Vagina (tissue), 2 donors: ENCODE results near the gene GATM. TPM values are rescaled to one million over a fixed set of nuclear protein-coding genes. Genes with fewer than 3 reads are reported as not detected.

ENCODE experiments used
- DNase-seq, 2 donors: peaks; one replicate each; pipeline ENCODE4 v3.0.0-alpha.2; 2017; ENCODE audit errors: extremely low spot score in 2 of 2
- H3K27ac ChIP-seq: fragments of 200-600 bp; sonication (generic); one replicate; pipeline ENCODE4 v1.5.1; 2019
- H3K27me3 ChIP-seq: fragments of 200-600 bp; sonication (generic); one replicate; pipeline ENCODE4 v1.5.1; 2019
- H3K36me3 ChIP-seq, 2 donors: fragments of 200-600 bp; sonication (generic); one replicate each; pipeline ENCODE4 v1.5.1; 2017 to 2019
- H3K4me1 ChIP-seq: fragments of 200-600 bp; sonication (generic); one replicate; pipeline ENCODE4 v1.5.1; 2019
- H3K4me3 ChIP-seq, 2 donors: fragments of 200-600 bp; sonication (generic); 1 replicate in 1 of 2; 2 replicates in 1 of 2; pipeline ENCODE4 v1.5.1; 2016 to 2019
- H3K9me3 ChIP-seq: fragments of 200-600 bp; sonication (generic); one replicate; pipeline ENCODE4 v1.5.1; 2019
- POLR2A ChIP-seq, 2 donors: fragments of 450-650 bp; IDR thresholded peaks; one replicate each; pipeline ENCODE4 v1.6.1; 2017; ENCODE audit warnings: antibody characterized with exemption in 2 of 2, mild to moderate bottlenecking in 2 of 2, moderate library complexity in 2 of 2
- POLR2AphosphoS5 ChIP-seq, 2 donors: sonication (generic); formaldehyde crosslinking; IDR thresholded peaks; one replicate each; pipeline ENCODE4 v1.9.0; 2017; ENCODE audit warnings: antibody characterized with exemption in 2 of 2, mild to moderate bottlenecking in 2 of 2, low read depth in 1 of 2; ENCODE audit not compliant: insufficient read depth in 1 of 2
- intact Hi-C: fragments of 100-400 bp; cut with DNase I; formaldehyde crosslinking; loops from one replicate; pipeline ENCODE4 v1.15.1; 2023
- total RNA-seq: library from RNA; depleted of rRNA; stranded (reverse); fragments of >200 nt; gene quantifications from one replicate; pipeline ENCODE4 v1.2.3, GENCODE V29; 2016
- TF ChIP-seq, protein P1 (sequence below), 3 experiments: fragments of 450-650 bp in 2 of 3; fragments of 200-600 bp in 1 of 3; sonication (generic) in 1 of 3; IDR thresholded peaks; one replicate each; pipeline ENCODE4 v1.5.1; 2017 to 2019; ENCODE audit warnings: antibody characterized with exemption in 3 of 3, mild to moderate bottlenecking in 2 of 3, moderate library complexity in 2 of 3

The GATM gene
- total RNA-seq, 1 donor from 2014 or later, result 50.1 TPM

- Histone ChIP-seq H3K27ac (no peak overlapping the region), H3K27me3 (no peaks in the 10 kb centered on the region), H3K4me3 (no peak overlapping the region), H3K4me1 (peaks cover 6% of the 10 kb centered on the region), H3K36me3 (peaks cover 0 to 73% of the 10 kb centered on the region in 2 donors), H3K9me3 (no peaks in the 10 kb centered on the region)
- TF ChIP-seq, protein P1, sequence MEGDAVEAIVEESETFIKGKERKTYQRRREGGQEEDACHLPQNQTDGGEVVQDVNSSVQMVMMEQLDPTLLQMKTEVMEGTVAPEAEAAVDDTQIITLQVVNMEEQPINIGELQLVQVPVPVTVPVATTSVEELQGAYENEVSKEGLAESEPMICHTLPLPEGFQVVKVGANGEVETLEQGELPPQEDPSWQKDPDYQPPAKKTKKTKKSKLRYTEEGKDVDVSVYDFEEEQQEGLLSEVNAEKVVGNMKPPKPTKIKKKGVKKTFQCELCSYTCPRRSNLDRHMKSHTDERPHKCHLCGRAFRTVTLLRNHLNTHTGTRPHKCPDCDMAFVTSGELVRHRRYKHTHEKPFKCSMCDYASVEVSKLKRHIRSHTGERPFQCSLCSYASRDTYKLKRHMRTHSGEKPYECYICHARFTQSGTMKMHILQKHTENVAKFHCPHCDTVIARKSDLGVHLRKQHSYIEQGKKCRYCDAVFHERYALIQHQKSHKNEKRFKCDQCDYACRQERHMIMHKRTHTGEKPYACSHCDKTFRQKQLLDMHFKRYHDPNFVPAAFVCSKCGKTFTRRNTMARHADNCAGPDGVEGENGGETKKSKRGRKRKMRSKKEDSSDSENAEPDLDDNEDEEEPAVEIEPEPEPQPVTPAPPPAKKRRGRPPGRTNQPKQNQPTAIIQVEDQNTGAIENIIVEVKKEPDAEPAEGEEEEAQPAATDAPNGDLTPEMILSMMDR (IDR thresholded peaks at IDR 0.05), result no peak
- TF ChIP-seq POLR2AphosphoS5 (IDR thresholded peaks at IDR 0.05; ENCODE audit: insufficient read depth in 1 of 2, low read depth in 1 of 2) (no peak), POLR2A (IDR thresholded peaks at IDR 0.05) (no peak)
- no peak for DNase-seq
- intact Hi-C loops, result no loop called here
Observed at GRCh38 chr15:45417303-45417950, 39.1 kb upstream of the GATM start.

DNA sequence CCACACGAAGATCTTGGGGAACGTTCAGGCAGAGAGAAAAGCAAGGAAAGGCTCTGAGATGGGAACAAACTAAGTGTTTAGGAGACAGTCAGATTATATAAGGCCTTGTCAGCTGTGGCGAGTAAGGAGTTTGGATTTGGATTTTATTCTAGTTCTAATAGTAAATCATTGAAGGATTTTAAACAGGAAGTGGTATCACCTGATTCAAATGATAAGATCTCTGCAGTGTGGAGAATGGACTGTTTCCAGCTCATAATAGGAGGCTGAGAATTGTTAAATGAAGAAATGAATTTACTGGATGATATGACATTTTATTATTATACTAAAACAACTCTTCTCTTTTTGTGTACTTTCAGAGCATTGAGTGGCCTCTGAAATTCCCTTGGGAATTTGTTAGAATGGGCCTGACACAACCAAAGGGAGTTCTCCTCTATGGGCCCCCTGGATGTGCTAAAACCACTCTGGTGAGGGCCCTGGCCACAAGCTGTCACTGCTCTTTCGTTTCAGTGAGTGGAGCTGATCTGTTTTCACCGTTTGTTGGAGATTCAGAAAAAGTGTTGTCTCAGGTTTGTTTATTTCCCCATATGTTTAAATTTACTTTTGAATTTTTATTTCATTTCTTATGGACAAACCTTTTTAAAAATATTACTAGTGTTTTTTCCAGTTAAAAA is 36.0 kb upstream of the GATM start:
- Histone ChIP-seq H3K36me3 (peaks cover 0 to 82% of the 10 kb centered on the region in 2 donors), H3K4me1 (peaks cover 6% of the 10 kb centered on the region), H3K9me3 (no peaks in the 10 kb centered on the region), H3K27ac (no peak overlapping the region), H3K4me3 (no peak overlapping the region), H3K27me3 (no peaks in the 10 kb centered on the region)
- DNase-seq, result no peak
- TF ChIP-seq POLR2A (IDR thresholded peaks at IDR 0.05) (no peak), POLR2AphosphoS5 (IDR thresholded peaks at IDR 0.05; ENCODE audit: insufficient read depth in 1 of 2, low read depth in 1 of 2) (no peak)
- TF ChIP-seq, protein P1 (IDR thresholded peaks at IDR 0.05), result no peak
- intact Hi-C loops, result no loop called here

DNA sequence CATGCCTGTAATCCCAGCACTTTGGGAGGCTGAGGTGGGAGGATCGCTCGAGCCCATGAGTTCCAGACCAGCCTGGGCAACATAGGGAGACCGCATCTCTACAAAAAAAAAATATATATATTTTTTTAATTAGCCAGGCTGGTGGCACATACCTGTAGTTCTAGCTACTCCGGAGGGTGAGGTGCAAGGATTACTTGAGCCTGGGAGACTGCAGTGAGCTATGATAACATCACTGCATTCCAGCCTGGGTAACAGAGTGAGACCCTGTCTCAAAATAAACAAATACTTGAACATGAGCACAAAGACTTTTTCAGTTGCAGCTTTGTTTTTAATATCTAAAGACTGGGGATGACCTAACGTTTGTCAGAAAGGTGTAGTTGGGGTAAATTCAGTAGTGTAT is 31.3 kb upstream of the GATM start:
- H3K9me3 ChIP-seq, result no peaks in the 10 kb centered on the region
- H3K4me3 ChIP-seq, result no peak overlapping the region
- TF ChIP-seq POLR2AphosphoS5 (IDR thresholded peaks at IDR 0.05; ENCODE audit: insufficient read depth in 1 of 2, low read depth in 1 of 2), result no peak
- no peak for DNase-seq
- intact Hi-C loops, result no loop called here
- peaks cover 0 to 72% of the 10 kb centered on the region in 2 donors for H3K36me3 ChIP-seq
- no peak overlapping the region for H3K27ac ChIP-seq
- H3K27me3 ChIP-seq, result no peaks in the 10 kb centered on the region
- H3K4me1 ChIP-seq, result peaks cover 16% of the 10 kb centered on the region

DNA sequence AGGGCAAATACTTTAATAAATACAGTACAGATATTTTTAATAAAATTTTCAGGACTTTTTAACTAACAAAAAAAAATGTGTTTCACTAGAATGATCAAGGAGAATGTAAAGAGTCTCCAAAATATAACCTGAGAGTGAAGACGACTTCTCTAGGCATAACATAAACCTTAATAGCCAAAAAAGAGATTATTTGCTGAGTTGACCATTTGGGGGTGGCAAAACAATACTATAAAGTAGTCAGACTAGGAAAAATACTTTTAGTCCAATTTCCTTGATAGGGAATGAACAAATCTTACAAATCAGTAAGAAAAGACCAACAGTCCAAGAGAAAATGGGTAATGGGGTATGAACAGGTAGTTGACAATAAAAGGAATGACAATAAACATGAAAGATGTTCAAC is 29.4 kb upstream of the GATM start:
- intact Hi-C loops, result no loop called here
- Histone ChIP-seq H3K4me1 (peaks cover 27% of the 10 kb centered on the region), H3K27me3 (no peaks in the 10 kb centered on the region), H3K27ac (no peak overlapping the region), H3K36me3 (peaks cover 0 to 68% of the 10 kb centered on the region in 2 donors), H3K4me3 (no peak overlapping the region), H3K9me3 (no peaks in the 10 kb centered on the region)
- TF ChIP-seq POLR2AphosphoS5 (IDR thresholded peaks at IDR 0.05; ENCODE audit: insufficient read depth in 1 of 2, low read depth in 1 of 2) (no peak), POLR2A (IDR thresholded peaks at IDR 0.05) (no peak)
- TF ChIP-seq, protein P1 (IDR thresholded peaks at IDR 0.05), result no peak
- no peak for DNase-seq

GRCh38 chr15:45402955-45403877 is 24.9 kb upstream of the GATM start:
- Histone ChIP-seq H3K4me3 (peak overlapping the region; percentile 87 to 97), H3K36me3 (peaks cover 0 to 24% of the 10 kb centered on the region in 2 donors), H3K4me1 (peaks cover 36% of the 10 kb centered on the region), H3K9me3 (no peaks in the 10 kb centered on the region), H3K27me3 (no peaks in the 10 kb centered on the region), H3K27ac (peak overlapping the region; percentile 86)
- intact Hi-C loops, result no loop called here
- DNase-seq, result no peak
- TF ChIP-seq POLR2A (IDR thresholded peaks at IDR 0.05), result no peak
